Ovary (tissue), 3 donors: Measurements from ENCODE around the gene GJC2.

ENCODE experiments used
- CTCF ChIP-seq, 3 donors: fragments of 450-650 bp in 2 of 3; fragments of 200-600 bp in 1 of 3; IDR thresholded peaks; one replicate each; pipeline versions ENCODE4 v1.5.1 to v1.8.0; 2016 to 2022; ENCODE audit warnings: antibody characterized with exemption in 3 of 3, mild to moderate bottlenecking in 1 of 3
- EP300 ChIP-seq: sonication (generic); formaldehyde crosslinking; IDR thresholded peaks from one replicate; pipeline ENCODE4 v1.6.1; 2017; ENCODE audit warnings: antibody characterized with exemption
- POLR2A ChIP-seq: fragments of 450-650 bp; IDR thresholded peaks from one replicate; pipeline ENCODE4 v1.6.1; 2017; ENCODE audit warnings: antibody characterized with exemption, mild to moderate bottlenecking, moderate library complexity
- donor health status: DM: no; HTN: no; CAD: no.

GRCh38 chr1:228125185-228125584 lies 24.5 kb upstream of the GJC2 start:
- TF ChIP-seq CTCF (IDR thresholded peaks at IDR 0.05), result no peak
- no peak for TF ChIP-seq POLR2A
- no peak for TF ChIP-seq EP300
